Jurkat, Clone E6-1 (cell line): ENCODE data around the gene GNAT1.
A peak's percentile ranks its signal among the peaks of the same experiment; 100 is the strongest.
"Not testable (repeated sequence)": the region's sequence is repeated elsewhere in the genome, so short reads cannot be mapped to it uniquely, and the experiment has no call there.

Source experiments
- DNase-seq: peaks from one replicate; pipeline ENCODE4 v3.0.0-alpha.2; 2011; ENCODE audit warnings: low read depth, low spot score
- H3K4me3 ChIP-seq: 2 replicates; pipeline ENCODE4 v1.5.1; 2011; ENCODE audit warnings: mild to moderate bottlenecking, low read length, control low read depth, moderate library complexity

The GNAT1 gene

DNA sequence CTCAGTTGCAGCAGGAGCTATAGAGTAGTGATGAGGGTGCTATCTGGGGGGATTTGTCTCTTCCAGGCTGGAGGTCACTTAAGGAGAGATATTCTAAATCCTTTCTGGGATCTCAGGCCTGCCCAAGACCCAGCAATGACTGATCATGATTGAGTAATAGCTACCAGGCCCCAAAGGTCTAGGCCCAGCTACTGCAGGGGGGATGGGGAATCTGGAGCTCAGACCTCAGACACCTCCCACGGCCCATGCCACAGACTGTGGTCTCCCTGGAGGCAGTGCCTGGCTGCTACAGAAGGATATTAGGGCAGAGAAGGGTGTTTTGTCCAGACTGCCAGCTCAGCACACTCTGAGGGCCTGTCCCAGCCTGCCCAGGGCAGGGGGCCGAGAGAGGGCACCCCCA, 20.5 kb downstream of the GNAT1 start:
- no peak for DNase-seq
- H3K4me3 ChIP-seq: no peak overlapping the region

DNA sequence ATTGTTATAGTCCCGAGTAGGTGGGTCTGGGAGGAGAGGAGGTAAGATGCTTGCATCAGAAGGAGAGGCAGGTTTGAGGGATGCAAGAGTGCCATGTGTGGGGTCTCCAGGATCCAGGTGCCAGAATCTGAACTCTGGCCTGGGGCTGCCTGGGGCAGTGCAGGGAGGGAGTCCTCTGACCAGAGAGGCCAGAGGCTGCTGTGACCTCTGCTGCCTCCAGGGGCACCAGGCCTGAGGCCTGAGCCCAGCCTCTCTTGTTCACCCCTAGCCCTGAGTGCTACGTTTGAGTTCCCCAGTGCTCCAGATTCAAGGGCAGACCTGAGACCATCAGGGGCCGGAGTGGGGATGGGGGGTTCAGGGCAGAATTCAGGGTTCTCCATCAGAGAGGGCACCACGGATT, 21.1 kb downstream of the GNAT1 start:
- no peak for DNase-seq
- no peak overlapping the region for H3K4me3 ChIP-seq

GRCh38 chr3:50212971-50213370, 21.6 kb downstream of the GNAT1 start:
- DNase-seq: no peak
- no peak overlapping the region for H3K4me3 ChIP-seq

GRCh38 chr3:50213373-50213772, 22.0 kb downstream of the GNAT1 start:
- no peak for DNase-seq
- H3K4me3 ChIP-seq: no peak overlapping the region

GRCh38 chr3:50214824-50215223, 23.4 kb downstream of the GNAT1 start:
- no peak overlapping the region for H3K4me3 ChIP-seq
- no peak for DNase-seq

DNA sequence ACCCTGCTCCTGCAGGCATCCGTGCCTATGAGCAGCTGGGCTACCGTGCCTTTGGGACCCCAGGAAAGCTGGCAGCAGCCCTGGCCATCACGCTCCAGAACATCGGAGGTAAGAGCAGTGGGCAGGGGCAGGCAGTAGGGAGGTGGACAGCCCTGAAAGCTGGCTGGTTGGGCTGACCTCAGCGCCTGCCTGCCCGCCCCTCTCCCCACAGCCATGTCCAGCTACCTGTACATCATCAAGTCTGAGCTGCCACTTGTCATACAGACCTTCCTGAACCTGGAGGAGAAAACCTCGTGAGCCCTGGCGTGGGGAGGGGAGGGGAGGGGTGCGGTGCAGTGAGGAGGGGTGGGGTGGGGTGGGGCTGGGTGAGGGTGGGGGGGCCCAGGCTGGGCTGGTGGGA, 24.1 kb downstream of the GNAT1 start:
- DNase-seq: no peak
- no peak overlapping the region for H3K4me3 ChIP-seq

DNA sequence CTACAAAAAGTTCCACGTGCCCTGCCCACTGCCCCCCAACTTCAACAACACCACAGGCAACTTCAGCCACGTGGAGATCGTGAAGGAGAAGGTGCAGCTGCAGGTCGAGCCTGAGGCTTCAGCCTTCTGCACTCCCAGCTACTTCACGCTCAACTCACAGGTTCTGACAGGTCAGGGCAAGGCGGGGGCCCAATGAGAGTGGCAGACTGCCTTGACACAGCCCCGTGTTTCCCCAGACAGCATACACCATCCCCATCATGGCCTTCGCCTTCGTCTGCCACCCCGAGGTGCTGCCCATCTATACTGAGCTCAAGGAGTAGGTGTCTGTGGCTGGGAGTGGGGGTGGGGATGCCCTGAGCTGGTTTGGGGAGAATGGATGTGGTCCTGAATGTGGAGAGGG, 26.3 kb downstream of the GNAT1 start:
- no peak overlapping the region for H3K4me3 ChIP-seq
- DNase-seq: no peak

DNA sequence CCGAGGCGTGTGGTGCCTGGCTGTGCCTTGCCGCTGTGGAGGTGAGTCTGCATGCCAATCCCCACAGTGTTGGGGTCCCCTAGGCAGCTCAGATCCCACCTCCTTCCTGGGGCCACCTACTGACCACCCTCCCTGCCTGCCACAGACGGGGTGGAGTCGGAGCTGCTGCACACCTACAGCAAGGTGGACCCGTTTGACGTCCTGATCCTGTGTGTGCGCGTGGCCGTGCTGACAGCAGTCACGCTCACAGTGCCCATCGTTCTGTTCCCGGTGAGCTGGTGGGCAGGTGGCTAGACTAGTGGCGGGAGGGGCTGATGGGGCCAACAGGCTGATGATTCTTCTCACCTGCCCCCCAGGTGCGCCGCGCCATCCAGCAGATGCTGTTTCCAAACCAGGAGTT, 27.0 kb downstream of the GNAT1 start:
- no peak for DNase-seq
- H3K4me3 ChIP-seq: no peak overlapping the region

DNA sequence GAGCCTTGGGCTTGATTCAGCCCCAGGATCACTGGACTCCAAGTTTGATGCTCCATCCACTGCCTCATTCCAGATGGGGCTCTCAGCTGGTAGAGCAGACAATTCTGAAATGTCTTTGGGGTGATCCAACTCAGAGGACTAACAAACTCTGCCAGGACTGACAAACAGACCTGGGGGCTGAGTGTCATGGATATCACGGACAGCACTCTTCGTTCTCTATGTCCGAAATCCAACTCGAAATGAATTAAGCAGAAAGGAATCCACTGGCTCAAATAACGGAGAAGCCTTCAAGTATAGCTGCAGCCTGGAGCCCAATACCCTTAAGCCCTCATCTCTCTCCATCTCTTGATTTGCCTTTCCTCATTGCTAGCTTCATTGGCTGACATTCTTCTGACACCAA, 27.9 kb downstream of the GNAT1 start:
- no peak overlapping the region for H3K4me3 ChIP-seq
- DNase-seq: no peak

DNA sequence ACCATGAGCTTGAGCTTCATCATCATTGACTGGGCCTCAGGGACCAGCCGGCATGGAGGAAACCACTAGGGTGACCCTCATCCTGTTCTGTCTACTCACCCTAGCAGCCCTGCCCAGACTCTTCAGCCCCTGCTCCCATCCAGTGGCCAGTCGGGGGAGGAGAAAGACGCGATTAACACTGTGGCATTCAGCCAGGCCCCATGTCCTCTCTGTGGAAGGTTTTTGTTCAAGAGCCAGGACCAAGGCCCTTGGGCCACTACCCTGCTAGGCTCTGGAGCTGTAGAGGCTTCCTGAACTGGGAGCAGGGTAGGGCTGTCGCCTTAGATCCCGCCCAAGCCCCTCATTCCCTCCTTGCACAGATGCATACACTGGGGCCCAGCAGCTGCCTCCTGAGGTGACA, 28.7 kb downstream of the GNAT1 start:
- H3K4me3 ChIP-seq: no peak overlapping the region
- DNase-seq: no peak

DNA sequence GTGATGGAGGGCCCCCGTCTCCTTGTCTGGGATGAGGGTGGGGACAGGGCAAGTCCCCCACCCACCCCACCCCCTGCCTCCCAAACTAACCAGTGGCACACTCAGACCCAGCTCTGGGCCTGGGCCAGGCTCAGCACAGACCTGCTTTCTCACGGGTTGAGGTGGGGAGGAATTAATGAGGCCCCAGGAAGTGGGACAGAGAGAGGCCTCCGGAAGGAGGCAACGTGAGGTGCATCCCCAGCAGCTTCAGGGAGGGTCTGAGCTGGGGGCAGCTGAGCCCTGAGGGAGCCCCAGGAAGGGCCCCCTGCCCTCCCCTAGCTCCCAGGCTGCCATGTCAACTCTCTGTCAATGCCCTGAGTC, 29.6 kb downstream of the GNAT1 start:
- H3K4me3 ChIP-seq: no peak overlapping the region
- no peak for DNase-seq

GRCh38 chr3:50221411-50222168, 30.2 kb downstream of the GNAT1 start:
- H3K4me3 ChIP-seq: no peak overlapping the region
- DNase-seq: no peak

GRCh38 chr3:50222169-50222528, 30.7 kb downstream of the GNAT1 start:
- no peak for DNase-seq
- no peak overlapping the region for H3K4me3 ChIP-seq

DNA sequence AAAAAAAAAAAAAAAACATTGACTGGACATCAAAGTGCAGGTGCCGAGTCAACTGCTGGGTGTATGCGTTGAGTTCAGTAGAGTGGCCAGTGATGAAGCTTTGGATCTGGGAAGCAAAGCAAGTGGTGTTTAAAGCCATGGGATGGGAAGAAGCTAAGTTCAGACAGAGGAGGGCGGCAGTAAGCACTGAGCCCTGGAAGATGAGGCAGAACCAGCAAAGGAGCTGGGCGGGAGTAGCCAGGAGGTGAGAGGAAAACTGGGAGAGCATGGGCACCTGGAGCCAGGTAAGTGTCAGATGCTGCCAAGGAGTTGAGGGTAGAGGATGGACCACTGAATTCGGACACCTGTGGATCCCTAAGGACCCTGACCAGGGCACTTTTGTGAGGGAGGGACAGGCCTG, 33.2 kb downstream of the GNAT1 start:
- H3K4me3 ChIP-seq: no peak overlapping the region
- no peak for DNase-seq

GRCh38 chr3:50226888-50227389, 35.5 kb downstream of the GNAT1 start:
- H3K4me3 ChIP-seq: peak overlapping the region; percentile 94
- DNase-seq: no peak

- peak overlapping the region; percentile 94 for H3K4me3 ChIP-seq
- peak; percentile 81 for DNase-seq
These were observed 36.2 kb downstream of the GNAT1 start for GRCh38 chr3:50227390-50228183.

DNA sequence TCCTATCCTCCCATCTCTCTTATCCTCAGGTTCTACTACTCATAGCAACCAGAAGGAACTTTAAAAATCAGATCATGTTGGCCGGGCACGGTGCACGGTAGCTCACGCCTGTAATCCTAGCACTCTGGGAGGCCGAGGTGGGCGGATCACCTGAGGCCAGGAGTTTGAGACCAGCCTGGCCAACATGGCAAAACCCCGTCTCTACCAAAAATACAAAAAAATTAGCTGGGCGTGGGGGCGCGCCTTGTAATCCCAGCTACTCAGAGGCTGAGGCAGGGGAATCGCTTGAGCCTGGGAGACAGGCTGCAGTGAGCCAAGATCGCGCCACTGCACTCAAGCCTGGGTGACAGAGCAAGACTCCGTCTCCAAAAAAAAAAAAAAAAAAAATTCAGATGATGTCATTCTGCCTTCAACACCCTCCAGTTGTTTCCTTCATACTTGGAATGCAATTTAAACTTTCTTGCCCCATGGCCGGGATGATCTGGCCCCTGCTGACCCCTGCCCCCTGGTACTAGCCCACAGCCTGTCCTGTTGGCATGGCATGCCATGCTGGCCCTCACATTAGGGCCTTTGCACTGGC, 36.9 kb downstream of the GNAT1 start:
- H3K4me3 ChIP-seq: peak overlapping the region; percentile 94
- DNase-seq: not testable (repeated sequence)

- no peak for DNase-seq
- H3K4me3 ChIP-seq: no peak overlapping the region
These were observed 38.1 kb downstream of the GNAT1 start for GRCh38 chr3:50229490-50229889.

GRCh38 chr3:50230104-50230793, 38.8 kb downstream of the GNAT1 start:
- no peak for DNase-seq
- H3K4me3 ChIP-seq: no peak overlapping the region

DNA sequence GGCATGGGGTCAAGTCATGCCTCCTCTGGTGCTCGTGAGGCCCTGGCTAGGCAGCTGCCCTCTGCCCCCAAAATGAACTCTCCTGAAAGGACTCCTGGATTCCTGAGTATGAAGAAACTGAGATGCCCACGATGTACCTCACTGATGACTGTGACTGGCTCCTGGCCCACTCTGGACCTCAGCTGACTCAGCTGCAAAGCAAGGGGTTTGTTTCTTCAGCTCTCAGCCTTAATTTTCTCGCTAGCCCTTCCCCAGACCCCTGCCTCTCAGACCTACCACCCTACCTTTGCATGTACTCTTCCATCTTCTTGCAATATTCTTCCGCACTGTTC, 39.4 kb downstream of the GNAT1 start:
- DNase-seq: no peak
- no peak overlapping the region for H3K4me3 ChIP-seq
